Spinal cord (tissue), 10 donors: ENCODE results near the gene TOMM20. TPM values are rescaled to one million over a fixed set of nuclear protein-coding genes. Genes with fewer than 3 reads are reported as not detected.
A peak's percentile ranks its signal among the peaks of the same experiment; 100 is the strongest.

Source experiments
- DNase-seq, 6 donors: peaks; one replicate each; pipeline versions ENCODE4 v3.0.0 to v3.0.0-alpha.2; 2013 to 2015; ENCODE audit warnings: low spot score in 6 of 6, low read depth in 4 of 6
- H3K27ac ChIP-seq: one replicate; pipeline ENCODE4 v1.5.1; 2013; ENCODE audit warnings: low read depth, low read length, control low read depth
- H3K27me3 ChIP-seq: one replicate; pipeline ENCODE4 v1.6.1; 2013; ENCODE audit warnings: low read length; ENCODE audit not compliant: control insufficient read depth, insufficient read depth
- H3K36me3 ChIP-seq: one replicate; pipeline ENCODE4 v1.6.1; 2013; ENCODE audit warnings: low read length; ENCODE audit not compliant: control insufficient read depth, insufficient read depth
- H3K4me1 ChIP-seq: one replicate; pipeline ENCODE4 v1.6.1; 2013; ENCODE audit warnings: low read length; ENCODE audit not compliant: control insufficient read depth, insufficient read depth
- H3K4me3 ChIP-seq: one replicate; pipeline ENCODE4 v1.5.1; 2013; ENCODE audit warnings: low read depth, low read length, control low read depth
- H3K9me3 ChIP-seq: one replicate; pipeline ENCODE4 v1.6.1; 2013; ENCODE audit warnings: low read length; ENCODE audit not compliant: control insufficient read depth, insufficient read depth
- WGBS: methylation state at CpG from one replicate; pipeline ENCODE4 v1.1.5; 2013; ENCODE audit warnings: missing lambda C conversion rate; ENCODE audit not compliant: insufficient coverage; 5-methylcytosine and 5-hydroxymethylcytosine counted together
- polyA plus RNA-seq, 2 donors: library from polyadenylated mRNA; unstranded; fragments of 120-200 nt; gene quantifications; one replicate each; pipeline ENCODE4 v1.2.1, GENCODE V29; 2013; ENCODE audit not compliant: insufficient read length in 2 of 2
- total RNA-seq, 2 donors: library from RNA; depleted of rRNA in 1 of 2; stranded (reverse); fragments of 120-200 nt in 1 of 2; fragments of >200 nt in 1 of 2; gene quantifications; one replicate each; pipeline versions ENCODE4 v1.2.3 to v1.2.4, GENCODE V29; 2013 to 2014
- donor health status: healthy.

TOMM20 gene
- total and polyA plus RNA-seq, 4 donors = 87.4 to 180 (median 161) TPM

DNA sequence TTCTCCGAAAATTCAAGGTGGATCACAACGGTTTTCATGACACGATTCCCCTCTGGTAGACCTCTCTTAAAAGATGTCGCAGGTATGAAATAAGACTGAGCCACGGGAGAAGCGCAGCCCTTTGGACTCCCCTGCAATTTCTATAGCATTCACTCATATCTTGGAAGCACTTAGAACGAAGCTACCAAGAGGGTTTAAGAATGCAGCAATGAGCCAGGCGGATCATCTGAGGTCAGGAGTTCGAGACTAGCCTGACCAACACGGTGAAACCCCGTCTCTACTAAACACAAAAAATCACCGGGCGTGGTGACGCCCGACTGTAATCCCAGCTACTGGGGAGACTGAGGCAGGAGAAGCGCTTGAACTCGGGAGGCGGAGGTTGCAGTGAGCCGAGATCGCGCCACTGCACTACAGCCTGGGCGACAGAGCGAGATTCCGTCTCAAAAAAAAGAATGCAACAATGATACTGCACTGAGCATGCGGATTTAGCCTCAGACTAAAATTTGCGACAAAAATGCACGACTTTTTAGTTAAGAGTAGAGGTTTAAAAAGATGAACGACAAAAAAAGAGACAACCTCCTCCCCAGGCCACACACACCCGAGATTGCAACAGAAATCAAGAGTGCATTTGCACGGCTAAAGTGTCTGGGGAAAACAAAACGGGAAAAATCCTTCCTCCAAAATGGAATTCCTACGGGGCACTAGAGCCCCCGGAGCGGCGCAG, 743 bp downstream of the TOMM20 start:
- no peaks in the 10 kb centered on the region for H3K27me3 ChIP-seq
- peak overlapping the region; percentile 96 for H3K27ac ChIP-seq
- WGBS = under 1% methylated on average over 28 of the region's 35 CpGs
- H3K36me3 ChIP-seq = peaks cover 19% of the 10 kb centered on the region
- peak overlapping the region; percentile 97 for H3K4me3 ChIP-seq
- DNase-seq = peak in 3 of 6 donors; percentile 12 to 43 (median 15)
- H3K9me3 ChIP-seq = no peaks in the 10 kb centered on the region
- peaks cover 11% of the 10 kb centered on the region for H3K4me1 ChIP-seq

DNA sequence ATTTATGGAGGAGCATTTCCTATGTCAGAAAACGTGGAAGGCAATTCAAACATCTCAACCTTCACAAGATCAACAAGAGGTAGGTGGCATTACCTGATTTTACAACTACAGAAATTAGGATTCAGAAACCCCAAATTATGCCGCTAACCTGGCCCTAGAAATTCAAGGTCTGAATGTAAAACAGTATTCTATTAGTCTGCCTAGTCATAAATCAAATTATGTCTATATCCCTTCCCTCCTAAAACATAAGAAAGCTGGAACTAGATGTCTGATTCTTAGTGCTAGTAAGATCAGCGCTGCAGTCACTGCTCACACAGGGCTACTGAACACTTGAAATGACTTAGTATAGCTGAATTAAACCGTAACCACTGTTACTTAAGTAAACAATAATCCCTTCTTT, 1.4 kb downstream of the TOMM20 start:
- Histone ChIP-seq H3K27me3 (no peaks in the 10 kb centered on the region), H3K27ac (no peak overlapping the region), H3K4me1 (peaks cover 11% of the 10 kb centered on the region), H3K4me3 (peak overlapping the region; percentile 97), H3K9me3 (no peaks in the 10 kb centered on the region), H3K36me3 (peaks cover 17% of the 10 kb centered on the region)
- no peak for DNase-seq
- 11% methylated on average over 3 of the region's 4 CpGs for WGBS

DNA sequence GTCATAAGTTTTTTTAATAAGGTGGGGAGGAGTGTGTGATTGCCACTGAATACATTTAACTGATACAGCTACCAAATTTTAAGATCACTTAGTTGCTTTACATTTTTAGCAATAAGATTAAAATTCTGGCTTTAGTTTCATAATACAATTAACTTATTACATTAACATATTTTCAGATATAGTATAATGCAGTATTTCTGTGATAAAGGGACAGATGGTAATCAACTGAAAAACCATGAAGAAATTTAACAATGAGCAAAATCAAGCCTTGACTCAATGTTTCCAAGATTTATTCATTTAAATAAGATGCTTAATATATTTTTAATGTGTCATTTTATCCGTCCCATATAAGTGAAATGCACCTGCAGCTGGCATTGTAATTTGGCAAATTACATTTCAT, 4.0 kb downstream of the TOMM20 start:
- no peak for DNase-seq
- no peaks in the 10 kb centered on the region for H3K27me3 ChIP-seq
- H3K4me1 ChIP-seq = peaks cover 11% of the 10 kb centered on the region
- no peak overlapping the region for H3K27ac ChIP-seq
- no peaks in the 10 kb centered on the region for H3K9me3 ChIP-seq
- peaks cover 22% of the 10 kb centered on the region for H3K36me3 ChIP-seq
- no CpG with 5 or more reads among the region's 1 CpG for WGBS
- no peak overlapping the region for H3K4me3 ChIP-seq

DNA sequence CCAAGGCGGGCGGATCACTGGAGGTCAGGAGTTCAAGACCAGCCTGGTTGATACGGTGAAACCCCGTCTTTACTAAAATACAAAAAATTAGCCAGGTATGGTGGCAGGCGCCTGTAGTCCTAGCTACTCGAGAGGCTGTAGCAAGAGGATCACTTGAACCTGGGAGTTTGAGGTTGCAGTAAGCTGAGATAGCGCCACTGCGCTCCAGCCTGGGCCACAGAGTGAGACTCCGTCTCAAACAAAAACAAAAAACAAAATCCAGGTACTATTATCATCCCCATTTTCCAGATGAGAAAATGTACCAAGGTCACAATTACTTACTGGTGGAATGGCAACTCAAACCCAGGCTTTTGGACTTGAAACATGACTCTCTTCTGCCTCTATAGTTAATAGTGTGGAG, 4.5 kb downstream of the TOMM20 start:
- 100% methylated on average over 2 of the region's 9 CpGs for WGBS
- no peak overlapping the region for H3K4me3 ChIP-seq
- H3K9me3 ChIP-seq = no peaks in the 10 kb centered on the region
- H3K36me3 ChIP-seq = peaks cover 22% of the 10 kb centered on the region
- no peaks in the 10 kb centered on the region for H3K27me3 ChIP-seq
- H3K4me1 ChIP-seq = peaks cover 7% of the 10 kb centered on the region
- no peak overlapping the region for H3K27ac ChIP-seq
- DNase-seq = no peak

DNA sequence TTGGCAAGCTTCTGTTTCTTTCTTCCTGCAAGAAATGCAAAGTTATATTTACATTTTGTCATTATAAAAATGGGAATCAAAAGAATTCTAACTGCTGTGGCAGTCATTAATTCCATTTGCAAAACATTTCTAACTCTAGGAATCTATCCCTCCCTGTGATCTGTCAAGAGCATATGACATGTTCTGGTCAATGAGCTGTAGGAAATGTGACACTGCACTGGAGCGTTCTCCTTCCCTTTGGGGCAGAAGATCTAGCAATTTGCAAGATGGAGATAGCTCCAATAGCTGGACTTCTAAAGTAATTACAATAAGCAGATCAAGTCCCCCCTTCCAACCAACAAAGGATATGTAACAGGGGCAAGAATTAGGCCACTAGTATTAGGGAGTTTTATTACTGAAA, 6.3 kb downstream of the TOMM20 start:
- Histone ChIP-seq H3K27ac (no peak overlapping the region), H3K4me3 (no peak overlapping the region), H3K9me3 (no peaks in the 10 kb centered on the region), H3K27me3 (no peaks in the 10 kb centered on the region), H3K36me3 (peaks cover 28% of the 10 kb centered on the region), H3K4me1 (peaks cover 7% of the 10 kb centered on the region)
- no peak for DNase-seq
- WGBS = no CpG with 5 or more reads among the region's 1 CpG

DNA sequence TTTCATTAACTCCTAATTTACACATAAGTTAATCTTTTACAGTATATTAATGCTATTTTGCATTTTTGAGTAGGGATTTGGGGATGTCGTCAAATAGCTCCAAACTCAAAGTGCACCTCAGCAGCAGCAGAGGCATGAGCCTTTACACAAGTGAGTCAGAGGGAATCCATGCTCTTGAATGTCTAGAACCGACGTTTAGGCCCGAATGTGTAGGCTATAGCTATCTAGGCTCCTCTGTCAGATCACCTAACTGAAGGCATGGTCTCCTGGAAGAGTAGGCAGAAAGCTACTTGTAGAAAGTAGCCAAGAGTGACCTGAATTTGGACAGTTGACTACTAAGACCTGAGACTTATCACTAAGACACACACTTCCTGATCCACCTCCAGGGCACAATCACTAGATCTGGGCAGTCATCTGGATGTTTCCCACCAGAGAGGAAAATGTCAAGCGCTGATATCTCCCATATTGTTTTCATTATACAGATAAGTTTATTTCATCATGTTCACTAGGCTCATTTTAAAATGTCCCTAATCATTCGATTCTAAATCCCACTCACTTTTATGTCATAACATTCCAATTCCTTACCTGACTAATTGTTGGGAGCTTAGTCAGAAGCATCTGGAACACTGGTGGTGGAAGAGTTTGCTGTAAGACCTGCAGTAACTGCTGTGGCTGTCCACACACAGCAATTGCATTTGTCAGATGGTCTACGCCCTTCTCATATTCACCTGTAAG, 15.3 kb downstream of the TOMM20 start:
- Histone ChIP-seq H3K36me3 (peaks cover 42% of the 10 kb centered on the region), H3K4me1 (no peaks in the 10 kb centered on the region), H3K27me3 (no peaks in the 10 kb centered on the region), H3K4me3 (no peak overlapping the region), H3K9me3 (no peaks in the 10 kb centered on the region), H3K27ac (no peak overlapping the region)
- WGBS = 86% methylated on average over 2 of the region's 7 CpGs
- DNase-seq = no peak

DNA sequence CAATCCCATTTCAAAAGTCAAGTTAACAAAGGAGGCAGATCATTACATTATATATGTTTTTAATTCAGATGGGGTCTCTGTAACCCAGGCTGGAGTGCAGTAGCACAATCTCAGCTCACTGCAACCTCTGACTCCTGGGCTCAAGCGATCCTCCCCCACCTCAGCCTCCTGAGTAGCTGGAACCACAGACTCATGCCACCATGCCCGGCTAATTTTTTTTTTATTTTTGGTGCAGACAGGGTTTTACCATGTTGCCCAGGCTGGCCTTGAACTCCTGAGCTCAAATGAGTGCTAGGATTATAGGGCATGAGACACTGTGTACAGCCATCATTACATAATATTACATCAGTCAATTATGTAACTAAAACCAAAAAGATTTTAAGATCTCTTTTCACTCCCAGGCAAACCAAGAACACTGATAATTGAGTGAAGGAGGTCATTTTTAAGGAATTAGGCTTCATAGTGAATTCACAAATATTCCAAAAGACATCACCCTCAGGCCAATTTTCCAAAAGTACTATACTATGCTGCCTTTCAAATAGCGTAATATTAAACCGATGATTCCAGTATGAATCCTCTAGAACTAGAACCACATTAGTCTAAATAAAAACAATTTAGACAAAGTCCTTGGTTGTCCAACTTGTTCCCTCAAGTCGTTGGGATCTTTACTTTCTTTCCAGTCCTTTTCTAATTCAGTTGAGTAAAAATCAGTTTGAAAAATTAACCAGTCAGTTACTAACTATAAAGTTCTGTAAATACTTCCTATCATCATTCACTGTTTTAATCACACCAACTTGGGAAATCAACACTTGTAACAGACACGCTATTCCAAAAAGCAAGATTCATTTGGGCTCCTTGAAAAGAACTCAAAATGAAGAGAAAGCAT, 16.1 kb downstream of the TOMM20 start:
- Histone ChIP-seq H3K27ac (no peak overlapping the region), H3K9me3 (no peaks in the 10 kb centered on the region), H3K4me1 (no peaks in the 10 kb centered on the region), H3K4me3 (no peak overlapping the region), H3K36me3 (peaks cover 47% of the 10 kb centered on the region), H3K27me3 (no peaks in the 10 kb centered on the region)
- no peak for DNase-seq
- WGBS = 100% methylated on average over 3 of the region's 6 CpGs

DNA sequence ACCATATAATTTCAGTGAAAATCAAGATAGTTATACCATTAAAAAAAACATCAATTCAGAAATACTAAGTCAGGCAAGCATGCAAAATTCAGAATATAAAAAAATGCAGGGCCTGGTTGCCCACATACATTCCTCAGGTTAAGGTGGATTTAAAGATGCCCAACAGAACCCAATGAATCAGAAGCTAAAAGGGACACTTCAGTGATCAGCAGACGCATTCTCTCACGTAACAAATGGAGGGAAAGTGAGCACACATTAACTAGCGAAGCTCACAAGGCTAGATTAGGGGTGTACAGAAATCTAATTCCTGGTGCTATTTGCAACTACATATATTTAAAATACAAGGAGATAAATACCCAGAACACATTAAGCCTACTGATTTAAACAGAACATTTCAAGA, 17.5 kb downstream of the TOMM20 start:
- no peaks in the 10 kb centered on the region for H3K4me1 ChIP-seq
- no peak overlapping the region for H3K27ac ChIP-seq
- no peaks in the 10 kb centered on the region for H3K27me3 ChIP-seq
- WGBS = no CpG with 5 or more reads among the region's 3 CpGs
- H3K36me3 ChIP-seq = peaks cover 35% of the 10 kb centered on the region
- DNase-seq = no peak
- no peaks in the 10 kb centered on the region for H3K9me3 ChIP-seq
- no peak overlapping the region for H3K4me3 ChIP-seq

DNA sequence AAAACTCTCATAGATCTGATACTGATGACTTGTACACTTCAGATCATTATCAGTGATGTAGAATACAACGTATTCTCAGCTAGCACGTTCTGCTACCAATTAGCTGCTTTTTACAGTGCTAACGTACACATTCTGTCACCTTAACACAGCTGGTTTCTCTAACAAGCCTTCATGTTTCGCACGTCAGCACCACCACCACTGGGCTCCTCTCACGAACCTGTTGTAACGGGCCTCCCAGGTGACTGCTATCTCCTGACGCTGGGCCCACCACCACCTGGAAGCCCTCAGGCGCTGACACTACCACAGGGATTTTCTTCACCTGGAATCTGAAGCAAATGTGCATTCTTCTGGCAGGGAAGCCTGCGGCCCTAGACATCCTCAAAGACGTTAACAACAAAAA, 19.8 kb downstream of the TOMM20 start:
- no peak overlapping the region for H3K4me3 ChIP-seq
- 96% methylated on average over 11 of the region's 11 CpGs for WGBS
- no peaks in the 10 kb centered on the region for H3K9me3 ChIP-seq
- H3K27ac ChIP-seq = no peak overlapping the region
- peaks cover 5% of the 10 kb centered on the region for H3K4me1 ChIP-seq
- peaks cover 18% of the 10 kb centered on the region for H3K36me3 ChIP-seq
- H3K27me3 ChIP-seq = no peaks in the 10 kb centered on the region
- DNase-seq = no peak
